HepG2 (cell line): ENCODE data around the gene ITK. TPM values are rescaled to one million over a fixed set of nuclear protein-coding genes. Genes with fewer than 3 reads are reported as not detected.

Source experiments
- CREM ChIP-seq, 2 experiments: sonication (generic) in 1 of 2; formaldehyde crosslinking in 1 of 2; IDR thresholded peaks; 2 replicates each; pipeline versions ENCODE4 v1.4.0 to v1.6.1; 2016 to 2020; ENCODE audit warnings: antibody characterized with exemption in 1 of 2, mild to moderate bottlenecking in 1 of 2, missing genetic modification reagents in 1 of 2
- FOXK2 ChIP-seq: fragments of 450-650 bp; IDR thresholded peaks from 2 replicates; pipeline ENCODE4 v1.6.1; 2016
- HCFC1 ChIP-seq: fragments of 150-350 bp; IDR thresholded peaks from 2 replicates; pipeline ENCODE4 v1.6.1; 2014; ENCODE audit warnings: low read depth, low read length
- MAZ ChIP-seq, 2 experiments: sonication (generic) in 1 of 2; formaldehyde crosslinking in 1 of 2; IDR thresholded peaks; 2 replicates each; pipeline versions ENCODE4 v1.5.0 to v1.6.1; 2012 to 2020; ENCODE audit warnings: low read depth in 2 of 2, mild to moderate bottlenecking in 2 of 2, borderline replicate concordance in 1 of 2, improper control_type of control experiment in 1 of 2, low read length in 1 of 2, missing genetic modification reagents in 1 of 2, moderate library complexity in 1 of 2
- MNT ChIP-seq: fragments of 450-650 bp; IDR thresholded peaks from 2 replicates; pipeline ENCODE4 v1.6.1; 2016
- NFAT5 ChIP-seq: sonication (generic); formaldehyde crosslinking; IDR thresholded peaks from 2 replicates; pipeline ENCODE4 v1.4.0; 2020; ENCODE audit warnings: missing genetic modification reagents
- NFE2L2 ChIP-seq: fragments of 150-350 bp; IDR thresholded peaks from 2 replicates; pipeline ENCODE4 v1.6.1; 2014; ENCODE audit warnings: low read length
- RAD51 ChIP-seq: fragments of 450-650 bp; IDR thresholded peaks from 2 replicates; pipeline ENCODE4 v1.6.1; 2016; ENCODE audit warnings: borderline replicate concordance
- TERF1 ChIP-seq: sonication (generic); formaldehyde crosslinking; IDR thresholded peaks from 2 replicates; pipeline ENCODE4 v1.8.0; 2022; ENCODE audit warnings: mild to moderate bottlenecking, missing genetic modification reagents, moderate library complexity
- TGIF2 ChIP-seq: IDR thresholded peaks from 2 replicates; pipeline ENCODE4 v1.6.1; 2016; ENCODE audit warnings: control low read depth, missing compliant biosample characterization
- ZBTB14 ChIP-seq: sonication (generic); formaldehyde crosslinking; IDR thresholded peaks from 2 replicates; pipeline ENCODE4 v1.4.0; 2020; ENCODE audit warnings: missing genetic modification reagents
- ZNF382 ChIP-seq: sonication (generic); formaldehyde crosslinking; IDR thresholded peaks from 2 replicates; pipeline ENCODE4 v1.5.0; 2020; ENCODE audit warnings: missing genetic modification reagents, mild to moderate bottlenecking, borderline replicate concordance
- ZNF513 ChIP-seq: sonication (generic); formaldehyde crosslinking; conservative IDR thresholded peaks from 2 replicates; pipeline ENCODE4 v1.5.0; 2020; ENCODE audit warnings: missing genetic modification reagents
- ZNF547 ChIP-seq: sonication (generic); formaldehyde crosslinking; IDR thresholded peaks from 2 replicates; pipeline ENCODE4 v1.5.1; 2020; ENCODE audit warnings: mild to moderate bottlenecking, missing genetic modification reagents
- polyA plus RNA-seq, 8 experiments: library from polyadenylated mRNA; depleted of rRNA in 3 of 8; stranded (reverse) in 7 of 8; unstranded in 1 of 8; fragments of >200 nt; fragmentation: Illumina TruSeq in 4 of 8; extraction: Trizol in 4 of 8; gene quantifications; 2 replicates each; pipeline versions ENCODE4 v1.2.1 to v1.2.3, GENCODE V29; 2011 to 2016; ENCODE audit warnings: low read depth in 4 of 8, missing spikeins in 1 of 8, mixed read lengths in 1 of 8; ENCODE audit not compliant: insufficient read depth in 1 of 8
- total RNA-seq, 5 experiments: library from RNA; depleted of rRNA; stranded (reverse); fragments of >200 nt; fragmentation: Illumina TruSeq; extraction: Trizol; gene quantifications; 2 replicates each; pipeline ENCODE4 v1.2.3, GENCODE V29; 2016; ENCODE audit warnings: low read depth in 1 of 5

Gene ITK
- total and polyA plus RNA-seq, 2 of the 13 experiments (the other 11 are each of a cell fraction or from before 2014, with no cell fraction given), result 0.01 TPM; not detected in 1

- TF ChIP-seq NFAT5 (CRISPR knock-in tag), result no peak
- TF ChIP-seq ZNF547 (CRISPR knock-in tag), result no peak
- TF ChIP-seq CREM (IDR thresholded peaks at IDR 0.05), result peak; percentile 76
- TF ChIP-seq CREM (CRISPR knock-in tag; IDR thresholded peaks at IDR 0.05), result no peak
- no peak for TF ChIP-seq ZNF382 (CRISPR knock-in tag)
- peak; percentile 69 for TF ChIP-seq RAD51
- no peak for TF ChIP-seq ZNF513 (CRISPR knock-in tag)
- no peak for TF ChIP-seq TERF1
- TF ChIP-seq MNT, result peak; percentile 98
- no peak for TF ChIP-seq HCFC1
- no peak for TF ChIP-seq ZBTB14 (CRISPR knock-in tag)
- TF ChIP-seq NFE2L2, result no peak
- peak; percentile 53; the same call in 1 of the 2 replicates for TF ChIP-seq FOXK2
- TF ChIP-seq MAZ (IDR thresholded peaks at IDR 0.05; ENCODE audit: borderline replicate concordance, low read depth, low read length), result no peak
- TF ChIP-seq MAZ (CRISPR knock-in tag; IDR thresholded peaks at IDR 0.05; ENCODE audit: low read depth), result peak; percentile 51; the same call in 1 of the 2 replicates
- TF ChIP-seq TGIF2 (CRISPR knock-in tag), result peak; percentile 99
Measured at GRCh38 chr5:157290981-157291711, 110.5 kb downstream of the ITK start (continued).
